ENCODE results near the gene STAP2. TPM values are rescaled to one million over a fixed set of nuclear protein-coding genes. Genes with fewer than 3 reads are reported as not detected.
A peak's percentile ranks its signal among the peaks of the same experiment; 100 is the strongest.

STAP2 gene
- total RNA-seq, 1 experiment from 2014 or later = 3.1 TPM

GRCh38 chr19:4319067-4319718, 19.4 kb downstream of the STAP2 start:
- in situ Hi-C loops (cut with HindIII; ENCODE audit: low pct_unique_long_range_greater_than_20kb, low sequenced_read_pairs) = no loop called here
- DNase-seq (ENCODE audit: low read depth, low spot score) = no peak

- DNase-seq (ENCODE audit: low read depth, low spot score) = no peak
- in situ Hi-C loops (cut with HindIII; ENCODE audit: low pct_unique_long_range_greater_than_20kb, low sequenced_read_pairs) = no loop called here
Observed at GRCh38 chr19:4318460-4318859, 20.2 kb downstream of the STAP2 start.

GRCh38 chr19:4316956-4317355, 21.7 kb downstream of the STAP2 start:
- in situ Hi-C loops (cut with HindIII; ENCODE audit: low pct_unique_long_range_greater_than_20kb, low sequenced_read_pairs) = no loop called here
- no peak for DNase-seq (ENCODE audit: low read depth, low spot score)

- DNase-seq (ENCODE audit: low read depth, low spot score) = no peak
- in situ Hi-C loops (cut with HindIII; ENCODE audit: low pct_unique_long_range_greater_than_20kb, low sequenced_read_pairs) = no loop called here
Observed at GRCh38 chr19:4313847-4314490, 24.7 kb downstream of the STAP2 start.

DNA sequence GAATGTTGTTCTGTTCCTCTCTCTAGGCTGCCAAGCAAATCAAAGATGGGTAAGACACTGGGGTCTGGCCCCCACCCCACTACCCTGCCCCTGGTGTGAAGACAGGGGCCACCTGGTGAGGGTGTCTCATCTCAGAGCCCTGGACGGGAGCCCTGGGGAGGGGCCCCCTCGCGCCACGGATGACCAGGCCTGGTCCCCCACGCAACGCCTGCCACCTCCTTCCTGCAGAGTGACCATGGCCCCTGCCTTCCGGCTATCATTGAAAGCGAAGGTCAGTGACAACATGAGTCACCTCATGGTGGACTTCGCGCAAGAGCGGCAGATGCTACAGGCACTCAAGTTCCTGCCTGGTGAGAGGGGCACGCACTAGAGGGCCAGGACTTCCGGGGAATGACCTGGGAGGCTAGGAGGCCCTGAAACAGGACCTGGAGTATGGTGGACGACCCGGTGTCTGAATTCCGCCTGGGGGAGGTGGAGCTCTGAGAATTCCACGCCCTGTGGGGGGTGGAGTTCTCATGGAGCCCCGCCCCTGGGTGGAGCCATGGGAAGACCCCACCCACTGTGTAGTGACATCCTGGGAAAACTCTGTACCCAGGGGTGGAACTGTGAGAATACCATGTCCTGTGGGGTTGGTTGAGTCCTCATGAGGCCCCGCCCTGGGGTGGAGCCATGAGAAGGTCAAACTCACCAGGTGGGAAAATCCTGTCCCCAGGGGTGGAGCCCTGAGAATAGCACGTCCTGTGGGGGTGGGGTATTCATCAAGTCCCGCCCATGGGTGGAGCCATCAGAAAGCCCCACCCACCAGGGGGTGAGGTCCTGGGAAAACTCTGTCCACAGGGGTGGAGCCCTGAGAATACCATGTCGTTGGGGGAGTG, 28.1 kb downstream of the STAP2 start:
- in situ Hi-C loops (cut with HindIII; ENCODE audit: low pct_unique_long_range_greater_than_20kb, low sequenced_read_pairs) = no loop called here
- peak; percentile 24 for DNase-seq (ENCODE audit: low read depth, low spot score)

DNA sequence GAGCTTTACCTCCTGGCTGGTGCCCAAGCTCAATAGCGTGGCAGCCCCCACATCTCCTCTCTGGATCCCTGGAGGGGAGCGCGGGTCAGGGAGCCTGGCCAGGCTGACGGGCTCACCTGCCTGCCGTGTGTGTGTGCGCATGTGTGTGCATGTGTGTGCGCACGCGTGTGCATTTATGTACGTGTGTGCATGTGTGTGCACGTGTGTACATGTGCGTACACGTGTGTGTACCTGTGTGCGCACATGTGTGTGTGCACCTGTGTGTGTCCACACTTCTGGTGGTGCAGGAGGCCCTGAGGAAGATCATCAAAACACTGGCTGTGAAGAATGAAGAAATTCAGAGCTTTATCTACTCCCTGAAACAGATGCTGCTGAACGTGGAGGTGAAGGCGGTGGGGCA, 33.0 kb downstream of the STAP2 start:
- in situ Hi-C loops (cut with HindIII; ENCODE audit: low pct_unique_long_range_greater_than_20kb, low sequenced_read_pairs) = no loop called here
- DNase-seq (ENCODE audit: low read depth, low spot score) = no peak

GRCh38 chr19:4305257-4305612, 33.4 kb downstream of the STAP2 start:
- in situ Hi-C loops (cut with HindIII; ENCODE audit: low pct_unique_long_range_greater_than_20kb, low sequenced_read_pairs) = no loop called here
- no peak for DNase-seq (ENCODE audit: low read depth, low spot score)

DNA sequence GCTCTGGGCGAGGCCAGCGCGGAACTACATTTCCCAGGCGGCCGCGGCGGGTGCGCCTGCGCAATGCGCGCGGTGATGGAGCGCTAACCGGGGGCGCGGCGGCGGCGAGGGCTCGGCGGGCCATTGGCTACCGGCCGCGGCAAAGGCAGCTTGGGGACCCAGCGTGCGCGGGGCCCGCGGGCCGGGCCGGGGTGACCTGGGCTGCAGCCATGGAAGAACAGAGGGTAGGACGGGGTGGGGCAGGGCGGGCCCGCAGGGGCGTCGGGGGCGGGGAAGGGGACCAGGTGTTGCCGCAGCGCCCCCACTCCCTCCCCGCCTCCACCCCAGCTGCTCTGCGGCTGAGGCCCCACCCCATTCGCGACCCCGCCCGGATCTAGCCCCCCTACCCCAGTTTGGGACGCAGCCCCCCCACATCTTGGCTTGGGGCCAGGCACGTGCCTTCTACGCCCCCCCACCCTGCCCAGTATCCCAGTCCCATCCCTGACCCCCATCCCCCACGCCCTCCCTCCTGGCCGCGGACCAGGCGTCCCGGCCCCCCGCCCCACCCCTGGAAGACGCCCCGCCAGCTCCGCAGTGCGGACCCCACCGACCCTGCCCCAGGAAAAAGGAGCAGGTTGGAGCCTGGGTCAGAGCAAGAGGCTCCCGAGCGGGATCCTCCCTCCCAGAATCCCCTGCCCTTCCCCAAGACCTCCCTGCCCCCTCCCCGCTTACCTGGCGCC, 33.9 kb downstream of the STAP2 start, which contains the start of gene FSD1:
Gene FSD1, plus strand, starts transcription at position 61 of the 719 bp plus-strand sequence. Its CDS starts 149 bp downstream, at position 210.
- DNase-seq (ENCODE audit: low read depth, low spot score) = peak; percentile 55
- in situ Hi-C loops (cut with HindIII; ENCODE audit: low pct_unique_long_range_greater_than_20kb, low sequenced_read_pairs) = no loop called here

GRCh38 chr19:4303819-4304537, 34.6 kb downstream of the STAP2 start:
- in situ Hi-C loops (cut with HindIII; ENCODE audit: low pct_unique_long_range_greater_than_20kb, low sequenced_read_pairs) = no loop called here
- no peak for DNase-seq (ENCODE audit: low read depth, low spot score)

DNA sequence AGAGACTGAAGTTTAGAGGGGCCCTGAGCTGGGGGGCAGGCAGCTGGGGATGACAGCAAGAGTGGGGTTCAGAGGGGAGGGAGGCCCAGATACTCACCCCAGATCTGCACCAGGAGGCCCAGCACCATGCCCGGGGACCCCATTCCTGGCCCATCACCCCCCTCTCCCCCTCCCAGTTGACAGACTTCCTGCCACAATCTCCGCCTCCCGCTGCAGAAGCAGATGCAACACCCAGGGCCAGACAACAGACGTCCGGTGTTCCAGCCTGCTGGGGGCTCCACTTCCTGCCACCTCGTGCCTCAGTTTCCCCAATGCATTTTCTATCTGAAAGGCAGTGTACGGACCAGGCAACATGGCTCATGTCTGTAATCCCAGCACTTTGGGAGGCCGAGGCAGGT, 36.4 kb downstream of the STAP2 start, which contains the start of gene TMIGD2:
Gene TMIGD2, minus strand, starts transcription at position 147 of the 398 bp plus-strand sequence. Its CDS starts 4 bp downstream, at position 143.
- no peak for DNase-seq (ENCODE audit: low read depth, low spot score)
- in situ Hi-C loops (cut with HindIII; ENCODE audit: low pct_unique_long_range_greater_than_20kb, low sequenced_read_pairs) = no loop called here

DNA sequence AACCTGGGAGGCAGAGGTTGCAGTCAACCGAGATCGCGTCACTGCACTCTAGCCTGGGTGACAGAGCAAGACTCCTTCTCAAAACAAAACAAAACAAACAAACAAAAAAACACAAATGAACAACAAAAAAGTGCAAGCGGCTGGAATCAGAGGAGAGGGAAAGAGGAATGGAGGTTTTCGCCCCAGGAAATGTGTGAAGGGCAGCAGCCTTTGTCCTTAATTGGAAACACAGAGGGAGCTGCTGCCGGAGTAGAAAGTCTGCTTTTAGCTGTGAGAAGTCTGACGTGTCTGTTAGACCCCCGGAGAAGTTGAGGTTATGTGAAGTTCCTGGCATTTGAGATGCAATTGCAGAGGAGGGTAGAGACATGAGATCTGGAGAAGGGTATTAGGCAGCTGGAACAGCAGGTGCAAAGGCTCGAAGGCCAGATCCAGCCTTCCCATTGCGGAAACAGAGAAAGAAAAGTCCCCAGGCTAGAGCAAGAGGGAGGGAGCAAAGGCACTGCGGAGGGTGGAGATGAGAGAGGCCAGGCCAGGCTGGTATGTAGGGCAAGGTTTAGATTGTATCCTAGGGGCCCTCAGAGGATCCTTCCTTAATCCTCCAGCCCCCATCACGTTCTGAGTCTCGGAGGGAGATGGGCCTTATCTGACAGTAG, 36.9 kb downstream of the STAP2 start:
- in situ Hi-C loops (cut with HindIII; ENCODE audit: low pct_unique_long_range_greater_than_20kb, low sequenced_read_pairs) = no loop called here
- no peak for DNase-seq (ENCODE audit: low read depth, low spot score)

GRCh38 chr19:4300589-4300988, 38.0 kb downstream of the STAP2 start:
- in situ Hi-C loops (cut with HindIII; ENCODE audit: low pct_unique_long_range_greater_than_20kb, low sequenced_read_pairs) = no loop called here
- no peak for DNase-seq (ENCODE audit: low read depth, low spot score)

DNA sequence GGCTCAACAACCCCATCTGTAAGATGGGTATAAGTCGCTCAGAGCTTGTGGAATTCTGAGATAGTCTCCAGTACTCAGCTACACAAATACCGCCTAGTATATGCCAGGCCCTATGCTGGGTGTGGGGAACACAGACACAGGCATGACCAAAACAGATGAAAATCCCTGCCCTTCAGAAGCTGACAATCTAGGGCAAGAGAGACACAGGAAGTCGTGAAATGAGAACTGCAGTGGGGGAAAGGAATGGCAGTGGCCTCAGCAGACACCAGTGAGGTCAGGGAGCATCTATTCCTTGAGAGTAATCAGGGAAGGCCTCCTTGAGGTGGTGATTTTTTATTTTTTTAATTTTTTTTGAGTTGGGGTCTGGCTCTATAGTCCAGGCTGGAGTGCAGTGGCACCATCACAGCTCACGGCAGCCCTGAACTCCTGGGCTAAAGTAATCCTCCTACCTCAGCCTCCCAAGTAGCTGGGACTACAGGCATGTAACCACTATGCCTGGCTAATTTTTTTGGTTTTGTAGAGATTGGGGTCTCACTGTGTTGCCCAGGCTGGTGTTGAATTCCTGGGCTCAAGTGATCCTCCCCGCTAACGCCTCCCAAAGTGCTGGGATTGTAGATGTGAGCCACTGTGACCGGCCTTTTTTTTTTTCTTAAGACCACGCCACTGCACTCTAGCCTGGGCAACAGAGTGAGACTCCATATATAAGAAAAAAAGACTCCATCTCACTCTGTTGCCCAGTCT, 39.6 kb downstream of the STAP2 start:
- DNase-seq (ENCODE audit: low read depth, low spot score) = no peak
- in situ Hi-C loops (cut with HindIII; ENCODE audit: low pct_unique_long_range_greater_than_20kb, low sequenced_read_pairs) = no loop called here

GRCh38 chr19:4297901-4298809, 40.5 kb downstream of the STAP2 start:
- in situ Hi-C loops (cut with HindIII; ENCODE audit: low pct_unique_long_range_greater_than_20kb, low sequenced_read_pairs) = no loop called here
- DNase-seq (ENCODE audit: low read depth, low spot score) = no peak

Measured in SK-MEL-5 (cell line).